Mucosa of stomach (tissue), 1 donor: ENCODE measurements around the gene MAPKAPK3.
A peak's percentile ranks its signal among the peaks of the same experiment; 100 is the strongest.

Experiments used
- H3K27me3 ChIP-seq: one replicate; pipeline ENCODE4 v1.7.0; 2013; ENCODE audit warnings: mild to moderate bottlenecking, low read length; ENCODE audit not compliant: control insufficient read depth, insufficient read depth
- H3K36me3 ChIP-seq: one replicate; pipeline ENCODE4 v1.7.0; 2013; ENCODE audit warnings: low read length; ENCODE audit not compliant: control insufficient read depth, insufficient read depth
- H3K4me1 ChIP-seq: one replicate; pipeline ENCODE4 v1.7.0; 2013; ENCODE audit warnings: mild to moderate bottlenecking, low read length; ENCODE audit not compliant: control insufficient read depth, insufficient read depth
- H3K4me3 ChIP-seq: one replicate; pipeline ENCODE4 v1.7.0; 2013; ENCODE audit warnings: low read length
- H3K9ac ChIP-seq: one replicate; pipeline ENCODE4 v1.7.0; 2013; ENCODE audit warnings: mild to moderate bottlenecking, low read length, moderate library complexity
- H3K9me3 ChIP-seq: one replicate; pipeline ENCODE4 v1.7.0; 2013; ENCODE audit warnings: mild to moderate bottlenecking, low read length, moderate library complexity; ENCODE audit not compliant: control insufficient read depth
- donor health status: Pancreatic carcinoma.

The MAPKAPK3 gene

GRCh38 chr3:50617096-50617791 lies at the start of gene MAPKAPK3:
TSS of gene MAPKAPK3 (plus strand) at chr3:50617151. CDS start at chr3:50617566, 415 bp downstream.
- Histone ChIP-seq H3K27me3 (no peaks in the 10 kb centered on the region), H3K9ac (peak within 1 kb of the TSS; percentile 83), H3K36me3 (no peaks in the 10 kb centered on the region), H3K4me3 (peak within 1 kb of the TSS; percentile 68), H3K4me1 (peaks cover 22% of the 10 kb centered on the region), H3K9me3 (no peaks in the 10 kb centered on the region)

- Histone ChIP-seq H3K4me1 (peaks cover 21% of the 10 kb centered on the region), H3K9ac (peak within 1 kb of the TSS; percentile 64), H3K4me3 (peak within 1 kb of the TSS; percentile 56), H3K9me3 (no peaks in the 10 kb centered on the region), H3K27me3 (peaks cover 7% of the 10 kb centered on the region), H3K36me3 (no peaks in the 10 kb centered on the region)
Observed at GRCh38 chr3:50567386-50568167, 49.4 kb upstream of the MAPKAPK3 start, which contains the start of gene C3orf18. TSS of gene C3orf18 (minus strand) at chr3:50567747. CDS start at chr3:50565699, 2,048 bp downstream.

GRCh38 chr3:50568947-50569749 lies 47.8 kb upstream of the MAPKAPK3 start, which contains the start of gene HEMK1:
TSS of gene HEMK1 (plus strand) at chr3:50569522. CDS start at chr3:50571105, 1,583 bp downstream.
- Histone ChIP-seq H3K9me3 (no peaks in the 10 kb centered on the region), H3K4me1 (peaks cover 21% of the 10 kb centered on the region), H3K27me3 (peaks cover 7% of the 10 kb centered on the region), H3K4me3 (peak within 1 kb of the TSS; percentile 88), H3K36me3 (no peaks in the 10 kb centered on the region), H3K9ac (peak within 1 kb of the TSS; percentile 90)

- H3K36me3 ChIP-seq, result no peaks in the 10 kb centered on the region
- no peaks in the 10 kb centered on the region for H3K9me3 ChIP-seq
- H3K9ac ChIP-seq, result peak overlapping the region; percentile 90
- peaks cover 21% of the 10 kb centered on the region for H3K4me1 ChIP-seq
- peaks cover 7% of the 10 kb centered on the region for H3K27me3 ChIP-seq
- H3K4me3 ChIP-seq, result no peak overlapping the region
Observed at GRCh38 chr3:50570508-50571279, 46.3 kb upstream of the MAPKAPK3 start.

- H3K4me1 ChIP-seq, result peaks cover 21% of the 10 kb centered on the region
- no peaks in the 10 kb centered on the region for H3K36me3 ChIP-seq
- no peak overlapping the region for H3K9ac ChIP-seq
- peaks cover 7% of the 10 kb centered on the region for H3K27me3 ChIP-seq
- H3K9me3 ChIP-seq, result no peaks in the 10 kb centered on the region
- no peak overlapping the region for H3K4me3 ChIP-seq
Observed at GRCh38 chr3:50571486-50571885, 45.5 kb upstream of the MAPKAPK3 start.

GRCh38 chr3:50572158-50572557 lies 44.8 kb upstream of the MAPKAPK3 start:
- Histone ChIP-seq H3K36me3 (no peaks in the 10 kb centered on the region), H3K9ac (no peak overlapping the region), H3K4me3 (no peak overlapping the region), H3K4me1 (peaks cover 15% of the 10 kb centered on the region), H3K9me3 (no peaks in the 10 kb centered on the region), H3K27me3 (peaks cover under 1% of the 10 kb centered on the region)

- Histone ChIP-seq H3K36me3 (peaks cover 3% of the 10 kb centered on the region), H3K9me3 (no peaks in the 10 kb centered on the region), H3K27me3 (no peaks in the 10 kb centered on the region), H3K4me3 (no peak overlapping the region), H3K9ac (no peak overlapping the region), H3K4me1 (peaks cover 9% of the 10 kb centered on the region)
Observed at GRCh38 chr3:50572801-50573371, 44.1 kb upstream of the MAPKAPK3 start.

- no peaks in the 10 kb centered on the region for H3K9me3 ChIP-seq
- H3K4me1 ChIP-seq, result peaks cover under 1% of the 10 kb centered on the region
- no peak overlapping the region for H3K4me3 ChIP-seq
- no peaks in the 10 kb centered on the region for H3K27me3 ChIP-seq
- H3K36me3 ChIP-seq, result peaks cover 4% of the 10 kb centered on the region
- no peak overlapping the region for H3K9ac ChIP-seq
Observed at GRCh38 chr3:50573566-50574443, 43.1 kb upstream of the MAPKAPK3 start.

GRCh38 chr3:50574444-50574831 lies 42.5 kb upstream of the MAPKAPK3 start:
- Histone ChIP-seq H3K9ac (no peak overlapping the region), H3K9me3 (no peaks in the 10 kb centered on the region), H3K27me3 (no peaks in the 10 kb centered on the region), H3K4me1 (no peaks in the 10 kb centered on the region), H3K4me3 (no peak overlapping the region), H3K36me3 (peaks cover 4% of the 10 kb centered on the region)

GRCh38 chr3:50575372-50575771 lies 41.6 kb upstream of the MAPKAPK3 start:
- Histone ChIP-seq H3K4me3 (no peak overlapping the region), H3K4me1 (no peaks in the 10 kb centered on the region), H3K9me3 (no peaks in the 10 kb centered on the region), H3K36me3 (peaks cover 4% of the 10 kb centered on the region), H3K27me3 (no peaks in the 10 kb centered on the region), H3K9ac (no peak overlapping the region)
